NCI-H748 (cell line): ENCODE results near the gene AIDA.
A peak's percentile ranks its signal among the peaks of the same experiment; 100 is the strongest.

Source experiments
- DNase-seq: peaks from one replicate; lab custom pipeline; 2025; ENCODE audit not compliant: unreplicated experiment; lab: John Stamatoyannopoulos, UW

Gene AIDA

GRCh38 chr1:222653178-222653827, 59.0 kb downstream of the AIDA start:
- DNase-seq = no peak

DNA sequence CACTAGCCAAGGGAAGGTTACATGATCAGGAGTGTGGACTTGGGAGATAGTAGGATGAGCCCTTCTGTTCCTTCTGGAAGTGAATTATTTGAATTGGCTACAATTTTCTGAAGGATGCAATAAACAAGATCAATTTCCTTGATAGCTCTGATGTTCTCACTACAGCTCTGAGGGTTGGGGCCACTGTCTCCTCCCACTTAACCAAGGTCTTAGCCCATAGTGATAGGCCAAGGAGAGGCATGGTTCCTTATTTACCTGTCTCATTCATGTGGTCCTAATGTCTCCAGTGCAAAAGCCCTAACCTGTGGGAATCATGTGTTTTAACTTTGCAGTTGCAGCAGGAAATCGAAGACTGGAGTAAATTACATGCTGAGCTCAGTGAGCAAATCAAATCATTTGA, 59.6 kb downstream of the AIDA start:
- no peak for DNase-seq

DNA sequence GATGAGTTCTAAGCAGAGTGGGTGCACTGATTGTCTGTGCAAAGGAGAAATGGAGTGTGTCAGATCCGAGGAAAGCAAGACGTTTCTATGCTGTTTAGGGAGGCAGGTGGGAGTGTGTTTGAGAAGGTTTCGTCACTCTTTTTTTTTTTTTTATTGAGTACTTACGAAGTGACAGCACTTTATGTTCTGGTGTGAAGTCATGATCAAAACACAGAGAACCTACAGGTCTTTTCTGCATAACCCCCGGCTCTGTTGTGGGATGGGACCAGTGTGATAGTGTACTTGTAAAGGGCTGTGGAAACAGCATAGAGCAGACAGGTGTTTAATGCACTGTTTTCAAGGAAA, 67.7 kb downstream of the AIDA start:
- no peak for DNase-seq

- peak; percentile 98 for DNase-seq
Measured at GRCh38 chr1:222643938-222644635, 68.2 kb downstream of the AIDA start.

GRCh38 chr1:222643606-222643937, 68.7 kb downstream of the AIDA start:
- DNase-seq = no peak

DNA sequence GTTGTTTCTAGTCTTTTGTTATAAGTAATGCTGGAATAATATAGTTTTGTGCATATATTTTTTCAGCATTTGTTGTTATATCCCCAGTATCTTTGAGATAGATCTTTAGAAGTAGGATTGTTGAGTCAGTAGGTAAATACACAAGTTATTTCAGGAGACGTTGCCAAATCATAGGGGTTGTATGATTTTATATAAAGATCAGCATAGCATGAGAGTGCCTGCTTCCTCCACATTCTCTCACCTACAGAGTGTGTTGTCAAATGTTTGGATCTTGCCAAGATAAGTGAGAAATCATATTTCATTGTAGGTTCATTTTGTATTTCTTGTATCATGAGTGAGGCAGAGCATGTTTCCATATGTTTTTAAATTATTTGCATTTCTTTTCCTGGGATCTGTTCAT, 69.8 kb downstream of the AIDA start:
- DNase-seq = no peak

GRCh38 chr1:222641269-222641948, 70.9 kb downstream of the AIDA start:
- DNase-seq = no peak

GRCh38 chr1:222634180-222635013, 77.9 kb downstream of the AIDA start:
- peak; percentile 78 for DNase-seq

GRCh38 chr1:222632749-222633148, 79.5 kb downstream of the AIDA start:
- DNase-seq = no peak

- DNase-seq = no peak
Measured at GRCh38 chr1:222631611-222632208, 80.6 kb downstream of the AIDA start.

- DNase-seq = no peak
Measured at GRCh38 chr1:222629921-222630535, 82.3 kb downstream of the AIDA start.

GRCh38 chr1:222627232-222627631, 85.1 kb downstream of the AIDA start:
- no peak for DNase-seq

DNA sequence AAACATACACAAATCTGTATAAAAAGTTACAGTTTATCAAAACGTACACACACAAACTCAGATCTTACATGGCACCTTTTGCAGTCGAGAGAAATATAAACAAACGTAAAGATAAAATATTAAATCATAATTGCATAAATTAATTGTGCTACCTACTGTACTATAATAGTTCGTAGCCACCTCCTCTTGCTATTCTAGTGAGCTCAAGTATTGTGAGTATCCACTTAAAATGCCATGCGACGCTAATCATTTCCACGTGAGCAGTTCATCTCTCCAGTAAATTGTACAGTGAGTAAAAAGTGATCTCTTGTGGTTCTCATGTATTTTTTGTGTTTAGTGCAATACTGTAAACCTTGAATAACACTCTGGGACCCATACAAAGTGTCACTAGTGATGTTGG, 88.1 kb downstream of the AIDA start:
- no peak for DNase-seq

DNA sequence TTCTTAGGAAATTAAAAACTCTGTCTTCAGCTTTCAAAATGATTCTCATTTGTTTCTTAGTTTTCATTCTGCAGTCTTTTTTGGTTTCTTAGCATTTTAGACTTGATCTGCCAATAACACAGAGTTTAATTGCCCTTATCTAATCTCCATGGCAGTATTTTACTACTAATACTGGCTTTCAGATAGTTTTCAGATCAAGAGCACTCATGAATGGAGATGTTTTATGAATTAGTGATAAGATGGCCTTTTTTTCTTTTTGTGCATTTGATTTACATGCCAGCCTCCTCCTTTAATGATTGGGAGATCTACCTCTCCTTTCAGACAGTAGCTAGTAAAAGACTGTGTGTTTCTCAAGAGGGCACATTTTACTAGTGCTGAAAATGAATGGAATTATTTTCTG, 88.8 kb downstream of the AIDA start:
- DNase-seq = no peak

DNA sequence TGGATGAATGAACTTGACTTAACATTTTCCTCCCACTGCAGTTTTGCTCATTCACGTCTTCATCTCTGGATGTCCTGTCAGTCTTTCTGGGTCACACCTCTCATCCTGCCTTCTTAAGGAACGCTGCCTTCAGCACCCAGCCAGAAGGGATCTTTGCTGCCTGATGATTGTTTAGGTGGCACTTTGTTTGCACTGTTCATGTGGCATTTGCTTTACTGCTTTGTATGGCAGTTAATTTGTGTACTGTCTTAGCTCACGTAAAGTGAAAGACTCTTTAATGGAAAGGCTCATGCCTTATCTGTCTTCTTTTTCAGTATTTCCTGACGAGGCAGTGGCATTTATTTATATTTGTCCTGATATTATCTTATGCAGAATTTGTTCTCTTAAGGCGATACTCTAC, 89.5 kb downstream of the AIDA start:
- DNase-seq = no peak

- DNase-seq = no peak
Measured at GRCh38 chr1:222620566-222620965, 91.7 kb downstream of the AIDA start.

GRCh38 chr1:222618880-222619596, 93.3 kb downstream of the AIDA start:
- DNase-seq = peak; percentile 48
